GM18520 (cell line): ENCODE results near the gene CEL.
"Not testable (repeated sequence)": the region's sequence is repeated elsewhere in the genome, so short reads cannot be mapped to it uniquely, and the experiment has no call there.

Experiments used
- ATAC-seq: cut with Tn5 transposase; IDR thresholded peaks from one replicate; pipeline ENCODE4 v1.9.1; 2021; ENCODE audit not compliant: unreplicated experiment

CEL gene

DNA sequence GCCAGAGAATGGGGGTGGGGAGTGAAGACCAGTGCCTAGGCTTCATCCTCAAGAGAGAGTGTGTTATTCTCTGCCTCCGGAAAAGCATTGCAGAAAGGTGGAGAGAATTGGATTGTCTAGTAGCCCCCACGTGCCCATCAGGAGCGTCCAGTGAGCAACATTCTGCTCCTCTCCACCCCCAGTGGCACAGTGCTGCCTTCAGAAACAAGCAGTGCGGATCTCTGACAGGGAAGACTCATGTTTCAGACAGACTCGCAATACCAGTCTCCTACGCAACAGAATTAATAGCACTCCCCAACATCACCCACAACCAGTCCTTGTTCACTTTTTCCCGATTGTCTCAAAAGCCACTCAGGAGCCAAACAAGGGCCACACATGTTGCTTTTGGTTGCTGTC lies 14.9 kb upstream of the CEL start:
- no peak for ATAC-seq

DNA sequence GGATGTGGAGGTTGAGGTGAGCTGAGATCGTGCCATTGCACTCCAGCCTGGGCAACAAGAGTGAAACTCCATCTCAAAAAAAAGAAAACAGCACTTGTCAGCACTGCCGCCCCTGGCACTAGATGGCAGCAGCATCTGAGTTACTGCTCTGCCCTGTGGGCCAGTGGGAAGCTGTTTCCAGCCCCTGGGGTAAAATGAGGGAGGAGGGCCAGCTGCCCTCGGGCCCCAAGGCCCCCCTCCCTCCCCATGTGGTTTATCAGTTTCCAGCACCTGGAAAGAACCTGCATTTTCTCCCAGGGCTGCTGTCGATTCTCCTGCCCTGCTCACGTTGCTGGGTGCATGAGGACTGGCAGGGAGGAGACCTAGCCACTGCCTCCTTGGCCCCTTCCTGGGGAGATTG lies 13.2 kb upstream of the CEL start:
- ATAC-seq: no peak

GRCh38 chr9:133049043-133049442 lies 12.7 kb upstream of the CEL start:
- no peak for ATAC-seq

DNA sequence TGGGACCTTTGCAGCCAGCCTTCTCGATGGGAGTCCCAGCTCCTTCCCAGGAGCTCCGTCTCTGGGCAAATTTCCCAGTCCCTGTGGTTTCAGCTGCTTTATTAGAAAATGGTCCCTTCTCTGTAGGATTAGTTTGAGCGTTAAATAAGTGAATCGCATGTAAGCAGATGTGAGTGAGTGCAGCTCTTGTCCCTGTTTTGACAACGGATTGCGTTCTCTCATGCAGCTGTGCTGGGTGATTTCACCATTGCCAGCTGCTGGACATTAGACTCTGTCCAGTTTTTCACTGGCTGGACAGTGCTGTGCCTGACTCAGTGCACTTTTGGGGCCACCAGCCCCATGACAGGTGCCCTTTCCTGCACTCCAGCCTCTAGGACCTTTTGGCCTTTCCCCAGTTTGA lies 11.6 kb upstream of the CEL start:
- ATAC-seq: no peak

DNA sequence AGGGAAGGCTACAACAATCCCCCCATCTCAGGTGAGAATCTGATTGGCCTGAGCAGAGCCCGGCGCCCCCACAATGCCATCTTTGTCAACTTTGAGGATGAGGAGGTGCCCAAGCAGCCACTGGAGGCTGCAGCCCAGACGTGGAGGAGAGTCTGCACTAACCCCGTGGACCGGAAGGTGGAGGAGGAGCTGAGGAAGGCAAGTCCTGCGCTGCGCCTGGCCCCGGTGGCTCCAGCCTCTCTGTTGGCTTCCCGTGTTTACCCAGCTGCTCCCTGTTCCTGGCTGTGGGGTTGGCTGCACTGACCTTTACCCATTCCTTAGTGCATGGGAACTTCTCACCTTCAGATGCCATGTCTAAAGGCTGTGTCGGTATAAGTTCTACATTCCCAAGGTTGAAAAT lies 11.0 kb upstream of the CEL start:
- no peak for ATAC-seq

DNA sequence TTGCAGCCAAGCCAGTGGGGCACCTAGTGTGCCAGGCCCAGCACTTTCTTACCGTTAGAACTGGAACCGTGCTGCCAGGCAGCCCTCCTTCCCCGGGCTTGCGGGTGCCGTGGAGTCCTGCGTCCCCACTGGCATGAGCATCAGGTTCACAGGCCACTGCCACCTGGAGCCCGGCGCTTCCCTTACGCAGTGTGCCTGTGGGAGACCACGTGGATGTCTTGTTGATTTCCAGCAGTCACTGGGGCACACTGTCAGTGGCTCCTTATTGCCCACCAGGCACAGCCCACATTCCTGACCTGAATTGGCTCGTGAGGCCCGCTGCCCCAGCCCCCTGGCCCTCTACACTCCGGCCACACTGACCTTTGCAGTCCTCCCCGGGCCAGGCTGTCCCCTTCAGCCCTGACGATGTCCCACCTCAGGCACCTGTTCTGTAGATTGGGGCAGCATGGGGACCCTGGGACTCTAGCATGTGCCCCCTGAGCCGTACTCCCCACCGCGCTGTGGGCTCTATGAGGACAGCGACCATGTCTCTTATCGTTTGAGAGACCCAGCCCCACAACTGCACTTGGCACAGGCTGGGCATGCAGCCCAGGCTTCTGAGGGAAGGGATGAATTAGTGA lies 10.4 kb upstream of the CEL start:
- no peak for ATAC-seq

DNA sequence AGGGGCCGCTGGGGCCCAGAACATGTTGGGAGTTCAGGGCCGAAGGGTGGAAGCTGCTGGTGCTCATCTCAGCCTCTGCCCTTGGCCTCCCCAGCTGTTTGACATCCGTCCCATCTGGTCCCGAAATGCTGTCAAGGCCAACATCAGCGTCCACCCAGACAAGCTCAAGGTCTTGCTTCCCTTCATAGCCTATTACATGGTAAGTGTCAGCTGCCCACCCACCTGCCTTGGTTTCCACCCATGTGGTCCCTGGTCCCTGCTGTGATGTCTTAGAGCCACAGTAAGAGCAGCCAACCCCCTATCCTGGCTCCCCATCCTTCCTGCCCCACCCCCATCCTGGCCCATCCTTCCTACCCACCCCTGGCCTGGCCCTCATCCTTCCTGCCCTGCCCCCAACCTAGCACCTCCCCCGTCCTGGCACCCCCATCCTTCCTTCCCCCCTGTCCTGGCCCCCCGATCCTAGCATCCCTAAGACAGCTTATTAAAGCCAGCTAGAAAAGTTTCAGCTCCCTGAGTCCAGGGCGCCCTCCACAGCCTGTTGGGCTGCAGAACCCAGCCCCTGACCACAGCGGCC lies 9.7 kb upstream of the CEL start:
- no peak for ATAC-seq

DNA sequence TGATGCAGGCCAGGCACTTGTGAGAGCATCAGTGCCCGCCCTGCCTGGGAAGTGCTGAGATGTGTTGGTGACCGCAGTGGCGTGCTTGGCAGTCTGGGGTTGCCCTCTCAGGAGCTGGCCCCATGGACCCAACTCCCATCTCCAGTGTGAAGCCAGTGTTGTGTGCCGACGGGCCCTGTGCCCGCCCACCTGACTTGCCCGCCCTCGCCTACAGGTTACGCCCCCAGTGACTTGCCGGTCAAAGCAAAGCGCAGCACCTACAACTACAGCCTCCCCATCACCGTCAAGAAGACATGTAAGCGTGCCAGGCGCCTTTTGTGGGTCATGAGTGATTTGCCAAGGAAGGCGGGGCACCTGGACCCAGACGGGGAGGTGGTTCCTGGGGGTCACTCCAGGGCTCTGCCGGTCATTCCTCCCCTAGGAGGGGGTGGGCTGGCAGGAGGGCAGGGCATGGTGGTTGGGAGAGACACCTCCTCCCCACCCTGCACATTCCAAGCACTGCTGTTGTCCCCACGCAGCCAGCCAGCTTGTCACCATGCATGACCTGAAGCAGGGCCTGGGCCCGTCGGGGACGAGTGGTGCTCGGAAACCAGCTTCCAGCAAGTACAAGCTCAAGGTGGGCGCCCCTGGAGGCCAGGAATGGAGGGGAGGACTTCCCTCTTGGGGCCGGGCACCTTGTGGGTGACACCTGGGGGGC lies 7.4 kb upstream of the CEL start:
- no peak for ATAC-seq

DNA sequence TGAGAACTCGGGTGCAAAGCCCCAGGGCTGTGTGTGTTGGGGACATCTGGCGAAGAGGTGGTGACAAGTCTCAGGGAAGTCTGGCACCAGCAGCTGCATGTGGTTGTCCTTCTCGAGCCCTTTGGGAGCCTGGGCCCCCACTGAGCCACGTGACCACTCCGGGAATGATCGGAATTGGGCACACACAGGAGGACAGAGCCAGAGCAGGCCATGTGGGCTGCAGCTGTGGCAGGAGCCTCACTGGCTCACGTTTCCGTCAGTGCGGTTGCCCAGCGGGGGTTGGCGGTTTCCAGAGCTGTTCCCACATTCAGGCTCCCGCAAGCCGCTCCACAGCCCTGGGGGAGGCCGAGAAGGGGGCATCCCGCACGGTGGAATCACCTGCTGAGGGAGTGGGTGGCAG lies 6.8 kb upstream of the CEL start:
- no peak for ATAC-seq

DNA sequence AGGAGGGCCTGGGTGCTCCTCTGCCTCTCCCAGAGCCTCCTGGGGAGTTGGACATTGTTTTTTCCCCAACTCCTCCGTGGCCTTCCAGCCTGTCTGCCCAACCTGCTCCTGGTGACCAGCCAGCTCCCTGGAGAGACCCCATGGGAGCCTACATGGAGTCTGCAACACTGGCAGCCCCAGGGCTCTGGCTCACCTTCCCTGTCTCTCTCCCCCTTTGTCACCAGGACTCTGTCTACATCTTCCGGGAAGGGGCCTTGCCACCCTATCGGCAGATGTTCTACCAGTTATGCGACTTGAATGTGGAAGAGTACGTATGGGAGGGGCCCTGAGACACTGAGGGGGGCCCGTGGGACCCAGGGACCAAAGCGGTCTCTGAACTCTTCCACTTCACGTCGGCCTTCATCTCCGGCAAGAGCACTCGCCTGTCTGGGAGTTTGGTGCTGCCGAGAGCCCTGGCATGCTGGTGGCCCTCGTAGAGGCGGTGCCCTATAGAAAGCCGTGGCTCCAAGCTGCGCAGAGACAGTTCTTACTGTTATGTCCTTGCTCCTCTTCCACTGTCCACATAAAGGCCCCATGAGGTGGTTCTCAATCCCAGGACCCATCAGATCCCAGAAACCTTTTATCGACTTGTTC lies 5.9 kb upstream of the CEL start:
- ATAC-seq: no peak

DNA sequence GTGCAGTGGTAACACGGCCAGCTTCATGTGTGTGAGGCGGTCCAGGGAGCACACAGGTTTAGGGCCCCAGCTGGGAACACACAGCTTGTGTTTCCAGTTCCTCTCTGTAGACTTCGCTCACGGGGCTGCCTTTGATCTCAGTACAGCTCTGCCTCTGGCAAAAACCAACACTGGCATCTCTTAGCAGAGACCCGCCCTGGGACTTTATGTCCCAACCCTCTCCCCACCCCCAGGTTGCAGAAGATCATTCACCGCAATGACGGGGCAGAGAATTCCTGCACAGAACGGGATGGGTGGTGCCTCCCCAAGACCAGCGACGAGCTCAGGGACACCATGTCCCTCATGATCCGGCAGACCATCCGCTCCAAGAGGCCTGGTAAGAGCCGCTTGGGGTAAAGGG lies 5.2 kb upstream of the CEL start:
- ATAC-seq: no peak

GRCh38 chr9:133057006-133057405 lies 4.8 kb upstream of the CEL start:
- ATAC-seq: no peak

- ATAC-seq: no peak
Observed at GRCh38 chr9:133057553-133057952, 4.2 kb upstream of the CEL start.

DNA sequence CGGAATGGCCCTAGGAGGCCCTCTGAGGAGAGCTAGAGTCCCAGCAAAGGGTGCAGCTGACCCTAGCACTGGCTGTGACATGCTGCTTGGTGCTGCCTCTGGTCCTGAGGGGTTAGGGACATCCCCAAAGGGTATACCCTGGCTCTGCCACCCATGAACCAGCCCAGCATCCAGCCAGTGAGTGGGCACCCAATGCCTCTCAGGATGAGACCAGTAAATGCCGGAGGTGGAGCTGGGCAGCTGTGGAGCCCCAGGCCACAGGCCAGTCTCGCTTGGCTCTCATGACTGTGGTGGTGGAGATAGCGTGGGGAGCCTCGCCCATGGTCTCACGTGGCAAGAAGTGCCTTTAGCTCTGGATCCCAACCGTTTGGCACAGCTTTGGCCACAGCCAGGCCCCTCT lies 3.7 kb upstream of the CEL start:
- ATAC-seq: no peak

- no peak for ATAC-seq
Observed at GRCh38 chr9:133058550-133059320, 3.0 kb upstream of the CEL start.

DNA sequence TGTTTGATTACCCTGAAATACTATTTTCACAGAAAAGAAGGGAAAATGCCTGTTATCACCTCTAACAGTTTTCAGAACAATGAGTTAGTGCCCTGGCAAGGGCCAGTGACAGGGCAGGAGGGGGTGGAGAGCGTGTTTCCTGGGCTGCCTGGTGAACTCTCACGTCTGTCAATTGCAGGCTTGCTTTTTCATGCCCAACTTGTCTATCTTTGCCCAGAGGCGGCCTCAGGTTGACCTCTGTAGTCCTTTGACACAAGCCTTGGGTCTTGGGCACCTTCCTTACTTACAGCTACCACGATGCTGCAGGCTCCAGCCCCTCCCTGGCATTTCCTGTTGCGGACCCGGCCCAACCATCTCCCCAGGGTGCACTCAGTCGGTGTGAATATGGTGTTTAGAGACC lies 2.2 kb upstream of the CEL start:
- ATAC-seq: no peak

- no peak for ATAC-seq
Observed at GRCh38 chr9:133060417-133060841, 1.4 kb upstream of the CEL start.

- ATAC-seq: not testable (repeated sequence)
Observed at GRCh38 chr9:133061019-133061763, 590 bp upstream of the CEL start.

GRCh38 chr9:133062569-133062968 lies 788 bp downstream of the CEL start:
- not testable (repeated sequence) for ATAC-seq

DNA sequence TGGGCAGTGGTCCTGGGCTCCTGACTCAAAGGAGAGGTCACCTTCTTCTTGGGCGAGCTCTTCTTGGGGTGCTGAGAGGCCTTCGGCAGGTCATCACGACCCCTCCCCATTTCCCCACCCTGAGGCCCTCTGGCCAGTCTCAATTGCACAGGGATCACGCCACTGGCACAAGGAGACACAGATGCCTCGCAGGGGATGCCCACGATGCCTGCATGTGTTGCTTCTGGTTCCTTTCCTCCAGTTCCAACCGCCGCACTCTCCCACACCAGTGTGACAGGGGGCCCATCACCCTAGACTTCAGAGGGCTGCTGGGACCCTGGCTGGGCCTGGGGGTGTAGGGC lies 1.3 kb downstream of the CEL start:
- ATAC-seq: no peak
